ENCODE results near the gene TXK.

Gene TXK

GRCh38 chr4:48028696-48029095, 105.4 kb downstream of the TXK start:
- no peak overlapping the region for H3K4me3 ChIP-seq (ENCODE audit: low read length)
- TF ChIP-seq, protein P1, sequence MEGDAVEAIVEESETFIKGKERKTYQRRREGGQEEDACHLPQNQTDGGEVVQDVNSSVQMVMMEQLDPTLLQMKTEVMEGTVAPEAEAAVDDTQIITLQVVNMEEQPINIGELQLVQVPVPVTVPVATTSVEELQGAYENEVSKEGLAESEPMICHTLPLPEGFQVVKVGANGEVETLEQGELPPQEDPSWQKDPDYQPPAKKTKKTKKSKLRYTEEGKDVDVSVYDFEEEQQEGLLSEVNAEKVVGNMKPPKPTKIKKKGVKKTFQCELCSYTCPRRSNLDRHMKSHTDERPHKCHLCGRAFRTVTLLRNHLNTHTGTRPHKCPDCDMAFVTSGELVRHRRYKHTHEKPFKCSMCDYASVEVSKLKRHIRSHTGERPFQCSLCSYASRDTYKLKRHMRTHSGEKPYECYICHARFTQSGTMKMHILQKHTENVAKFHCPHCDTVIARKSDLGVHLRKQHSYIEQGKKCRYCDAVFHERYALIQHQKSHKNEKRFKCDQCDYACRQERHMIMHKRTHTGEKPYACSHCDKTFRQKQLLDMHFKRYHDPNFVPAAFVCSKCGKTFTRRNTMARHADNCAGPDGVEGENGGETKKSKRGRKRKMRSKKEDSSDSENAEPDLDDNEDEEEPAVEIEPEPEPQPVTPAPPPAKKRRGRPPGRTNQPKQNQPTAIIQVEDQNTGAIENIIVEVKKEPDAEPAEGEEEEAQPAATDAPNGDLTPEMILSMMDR (conservative IDR thresholded peaks at IDR 0.05; ENCODE audit: low read depth, low read length): no peak
- DNase-seq (ENCODE audit: low read depth): no peak

DNA sequence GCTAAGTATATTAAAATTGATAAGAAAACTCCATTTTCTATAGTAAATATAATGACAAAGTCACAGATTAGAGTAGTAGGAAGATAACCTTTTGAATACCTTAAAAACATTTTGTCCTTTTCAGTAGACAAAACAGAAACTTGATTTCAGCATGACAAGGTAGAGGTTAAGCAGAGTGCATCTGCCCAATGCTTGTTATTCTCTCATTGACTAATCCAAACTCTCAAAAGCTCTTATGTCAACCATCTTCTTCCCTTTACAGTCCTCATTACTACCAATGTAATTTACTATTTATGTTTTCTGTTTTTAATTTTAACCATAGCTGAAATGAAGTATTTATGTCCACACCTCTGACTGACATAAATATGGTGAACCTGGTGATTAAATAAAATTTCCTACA, 106.4 kb downstream of the TXK start:
- TF ChIP-seq, protein P1 (conservative IDR thresholded peaks at IDR 0.05; ENCODE audit: low read depth, low read length): no peak
- DNase-seq (ENCODE audit: low read depth): no peak
- H3K4me3 ChIP-seq (ENCODE audit: low read length): no peak overlapping the region

DNA sequence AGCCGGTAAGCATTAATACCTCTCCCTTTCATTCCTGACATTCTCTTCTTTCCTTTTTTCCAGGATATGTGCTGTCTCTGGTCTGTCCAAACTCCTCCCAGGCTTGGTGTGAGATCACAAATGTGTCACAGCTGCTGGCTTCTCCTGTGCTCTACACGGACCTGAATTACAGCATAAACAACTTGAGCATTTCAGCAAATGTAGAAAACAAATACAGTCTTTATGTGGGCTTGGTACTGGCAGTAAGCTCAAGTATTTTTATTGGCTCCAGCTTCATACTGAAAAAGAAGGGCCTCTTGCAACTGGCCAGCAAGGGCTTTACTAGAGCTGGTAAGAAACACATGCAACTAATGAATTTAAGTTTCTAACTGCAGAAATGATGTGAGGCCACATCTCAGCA, 109.0 kb downstream of the TXK start:
- no peak for DNase-seq (ENCODE audit: low read depth)
- TF ChIP-seq, protein P1 (conservative IDR thresholded peaks at IDR 0.05; ENCODE audit: low read depth, low read length): no peak
- H3K4me3 ChIP-seq (ENCODE audit: low read length): no peak overlapping the region

DNA sequence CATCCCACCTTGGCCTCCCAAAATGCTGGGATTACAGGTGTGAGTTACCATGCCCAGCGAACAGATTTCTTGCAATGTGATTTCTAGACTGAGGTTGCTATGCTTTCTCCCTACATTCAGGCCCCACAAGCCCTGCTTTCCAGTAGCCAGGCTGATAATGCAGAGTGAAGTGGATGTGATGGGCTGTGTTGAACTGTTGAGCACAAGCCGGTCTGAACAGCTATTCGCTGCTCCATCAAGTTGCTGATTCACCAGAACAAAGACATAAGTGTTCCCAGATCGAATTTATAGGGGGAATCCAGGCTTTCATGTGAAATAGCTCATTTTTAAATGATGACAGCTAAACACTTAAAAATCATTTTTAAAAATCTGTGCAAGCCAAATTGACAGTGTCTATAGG, 109.5 kb downstream of the TXK start:
- no peak overlapping the region for H3K4me3 ChIP-seq (ENCODE audit: low read length)
- no peak for DNase-seq (ENCODE audit: low read depth)
- TF ChIP-seq, protein P1 (conservative IDR thresholded peaks at IDR 0.05; ENCODE audit: low read depth, low read length): no peak

- H3K4me3 ChIP-seq (ENCODE audit: low read length): no peak overlapping the region
- no peak for DNase-seq (ENCODE audit: low read depth)
- TF ChIP-seq, protein P1 (conservative IDR thresholded peaks at IDR 0.05; ENCODE audit: low read depth, low read length): no peak
These were observed 111.8 kb downstream of the TXK start for GRCh38 chr4:48022192-48022799.

GRCh38 chr4:48021100-48021499, 113.0 kb downstream of the TXK start:
- no peak overlapping the region for H3K4me3 ChIP-seq (ENCODE audit: low read length)
- TF ChIP-seq, protein P1 (conservative IDR thresholded peaks at IDR 0.05; ENCODE audit: low read depth, low read length): no peak
- no peak for DNase-seq (ENCODE audit: low read depth)

DNA sequence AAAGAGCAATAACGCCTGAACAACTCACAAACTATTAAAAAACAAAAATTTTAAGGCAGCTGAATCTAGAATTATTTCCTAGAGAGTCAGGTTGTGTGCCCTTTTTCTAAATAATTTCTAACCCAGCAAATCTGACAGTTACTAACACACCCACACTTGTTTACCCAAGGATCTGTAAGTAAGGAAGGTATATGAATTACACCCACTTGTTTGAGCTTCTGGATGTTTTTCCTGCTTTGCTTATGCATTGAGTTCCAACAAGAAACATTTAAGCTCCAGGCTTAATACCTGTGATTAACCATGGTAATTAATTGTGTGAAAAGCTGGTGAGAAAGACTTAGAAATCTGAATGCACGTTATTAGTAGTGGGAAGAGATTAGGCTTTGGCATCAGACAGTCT, 115.9 kb downstream of the TXK start:
- H3K4me3 ChIP-seq (ENCODE audit: low read length): no peak overlapping the region
- TF ChIP-seq, protein P1 (conservative IDR thresholded peaks at IDR 0.05; ENCODE audit: low read depth, low read length): no peak
- DNase-seq (ENCODE audit: low read depth): no peak
